Activated CD4-positive, alpha-beta memory T cell treated with anti-CD3 and anti-CD28 coated beads for 36 hours (primary cell): Measurements from ENCODE around the gene TK1. TPM values are rescaled to one million over a fixed set of nuclear protein-coding genes. Genes with fewer than 3 reads are reported as not detected.

Source experiments
- CTCF ChIA-PET: fragments of 350-600 bp; sonication (Branson Sonifier 250); formaldehyde crosslinking; loops from one replicate; lab custom pipeline; 2021; ENCODE audit warnings: antibody characterized with exemption, inconsistent platforms; lab: Charles Lee
- POLR2A ChIA-PET: fragments of 350-600 bp; sonication (Branson Sonifier 250); formaldehyde crosslinking; loops from one replicate; lab custom pipeline; 2021; ENCODE audit warnings: antibody characterized with exemption; lab: Charles Lee
- DNase-seq: peaks from one replicate; pipeline ENCODE4 v3.0.0-alpha.2; 2020
- H3K27ac Mint-ChIP-seq: one replicate; pipeline ENCODE4 v1.8.0; 2021; ENCODE audit warnings: mixed read lengths
- H3K27me3 Mint-ChIP-seq: one replicate; pipeline ENCODE4 v1.8.0; 2021; ENCODE audit warnings: mixed read lengths
- H3K36me3 Mint-ChIP-seq: one replicate; pipeline ENCODE4 v1.8.0; 2021; ENCODE audit warnings: mixed read lengths
- H3K4me1 Mint-ChIP-seq: one replicate; pipeline ENCODE4 v1.8.0; 2021; ENCODE audit warnings: low read depth, mixed read lengths
- H3K4me3 Mint-ChIP-seq: one replicate; pipeline ENCODE4 v1.8.0; 2021; ENCODE audit warnings: mild to moderate bottlenecking, mixed read lengths
- H3K9me3 Mint-ChIP-seq: one replicate; pipeline ENCODE4 v1.8.0; 2021; ENCODE audit warnings: mixed read lengths
- intact Hi-C: fragments of 100-400 bp; cut with micrococcal nuclease; formaldehyde crosslinking; loops from one replicate; pipeline ENCODE4 v1.15.1; 2023
- total RNA-seq, 2 experiments: library from RNA; stranded (reverse); gene quantifications; one replicate each; pipeline ENCODE4 v1.2.3, GENCODE V29; 2021

The TK1 gene
- total RNA-seq, 2 experiments from 2014 or later, result 188 to 193 TPM

DNA sequence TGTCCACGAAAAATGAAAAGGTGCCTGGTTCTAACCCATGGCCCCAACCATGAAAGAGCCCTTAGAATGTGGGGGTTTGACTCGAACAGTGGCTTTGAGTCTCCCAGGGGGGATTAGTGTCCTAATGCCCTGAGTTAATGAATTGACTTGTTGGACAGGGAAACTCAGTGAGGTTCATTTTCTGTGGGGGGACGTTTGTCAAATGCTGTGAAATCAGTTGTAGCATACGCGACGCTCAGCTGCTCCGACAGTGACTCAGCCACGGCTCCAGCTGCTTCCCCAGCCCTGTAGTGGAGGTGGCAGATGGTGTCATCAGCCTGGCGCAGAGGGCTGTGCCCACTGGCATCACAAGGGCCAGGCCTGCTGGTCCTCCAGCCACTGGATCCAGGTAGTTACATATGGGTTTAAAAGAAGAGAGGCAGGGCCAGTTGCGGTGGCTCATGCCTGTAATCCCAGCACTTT lies 40.6 kb upstream of the TK1 start:
- peaks cover 18% of the 10 kb centered on the region for H3K36me3 Mint-ChIP-seq
- DNase-seq, result no peak
- CTCF ChIA-PET, result interaction anchor here (0.7 to 3.9 kb wide), 2 partner anchors 23 to 142 kb away, joined by 3 to 25 read pairs; no protein-coding TSS in a partner anchor
- H3K4me3 Mint-ChIP-seq, result no peak overlapping the region
- POLR2A ChIA-PET, result no interaction called here
- no peak overlapping the region for H3K27ac Mint-ChIP-seq
- H3K4me1 Mint-ChIP-seq, result peaks cover 7% of the 10 kb centered on the region
- peaks cover 18% of the 10 kb centered on the region for H3K27me3 Mint-ChIP-seq
- no peaks in the 10 kb centered on the region for H3K9me3 Mint-ChIP-seq
- intact Hi-C loops, result no loop called here

DNA sequence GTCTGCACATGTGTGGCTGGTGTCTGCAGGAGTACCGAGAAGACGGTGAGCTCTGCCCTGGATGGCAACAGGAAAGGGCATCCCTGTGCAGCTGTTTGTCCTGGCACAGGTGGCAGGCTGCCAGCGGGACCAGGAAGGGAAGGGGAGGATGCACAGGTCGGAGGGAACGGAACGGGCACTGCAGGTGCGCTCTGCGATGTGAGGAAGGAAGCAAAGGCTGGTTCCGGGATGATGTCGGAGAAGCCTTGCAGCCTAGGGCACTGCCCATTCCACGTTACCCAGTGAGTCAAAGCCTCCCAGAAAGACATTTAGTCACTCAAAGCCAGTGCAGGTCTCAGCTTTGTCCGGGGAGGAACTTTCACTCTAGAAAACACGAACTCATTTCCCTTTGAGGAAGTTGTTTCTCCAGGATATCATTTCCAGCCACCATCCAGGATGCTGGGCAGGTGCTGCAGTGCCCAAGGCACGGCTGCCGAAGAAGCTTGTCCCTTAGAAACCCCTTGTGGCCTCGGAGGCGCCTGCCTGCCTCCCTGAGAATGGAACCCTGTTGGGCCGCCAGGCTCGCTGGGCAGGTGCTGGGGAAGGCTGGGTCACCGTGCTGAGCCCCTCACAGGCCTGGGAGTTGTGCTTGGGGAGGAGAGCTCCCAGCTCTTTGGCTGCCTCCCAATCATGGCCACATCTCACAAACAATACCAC lies 40.1 kb upstream of the TK1 start:
- no peaks in the 10 kb centered on the region for H3K9me3 Mint-ChIP-seq
- peak; percentile 28 for DNase-seq
- H3K36me3 Mint-ChIP-seq, result peaks cover 18% of the 10 kb centered on the region
- intact Hi-C loops, result no loop called here
- ChIA-PET POLR2A (interaction anchor here (0.9 to 1.0 kb wide), 3 partner anchors 9 to 44 kb away, joined by 3 to 5 read pairs (median 4); no protein-coding TSS in a partner anchor), CTCF (interaction anchor here (0.7 to 3.9 kb wide), 2 partner anchors 24 to 142 kb away, joined by 3 to 25 read pairs; no protein-coding TSS in a partner anchor)
- H3K27me3 Mint-ChIP-seq, result peaks cover 14% of the 10 kb centered on the region
- H3K4me1 Mint-ChIP-seq, result peaks cover 4% of the 10 kb centered on the region
- H3K27ac Mint-ChIP-seq, result no peak overlapping the region
- no peak overlapping the region for H3K4me3 Mint-ChIP-seq

GRCh38 chr17:78226055-78226758 lies 39.4 kb upstream of the TK1 start:
- POLR2A ChIA-PET, result interaction anchor here (0.9 to 1.0 kb wide), 3 partner anchors 8 to 43 kb away, joined by 3 to 5 read pairs (median 4); no protein-coding TSS in a partner anchor
- intact Hi-C loops, result no loop called here
- Mint-ChIP-seq H3K36me3 (peaks cover 18% of the 10 kb centered on the region), H3K9me3 (no peaks in the 10 kb centered on the region), H3K4me1 (peaks cover 4% of the 10 kb centered on the region), H3K27me3 (peaks cover 11% of the 10 kb centered on the region), H3K27ac (no peak overlapping the region), H3K4me3 (no peak overlapping the region)
- DNase-seq, result no peak
- CTCF ChIA-PET, result interaction anchor here (3.9 kb wide), 1 partner anchor 24 kb away, joined by 25 read pairs; no protein-coding TSS in a partner anchor

- Mint-ChIP-seq H3K9me3 (no peaks in the 10 kb centered on the region), H3K4me3 (no peak overlapping the region), H3K36me3 (peaks cover 23% of the 10 kb centered on the region), H3K4me1 (peaks cover 4% of the 10 kb centered on the region), H3K27ac (no peak overlapping the region), H3K27me3 (peaks cover 3% of the 10 kb centered on the region)
- intact Hi-C loops, result no loop called here
- DNase-seq, result no peak
- ChIA-PET CTCF (interaction anchor here (0.6 to 3.9 kb wide), 2 partner anchors 25 to 184 kb away, joined by 3 to 25 read pairs; no protein-coding TSS in a partner anchor), POLR2A (interaction anchor here (1.0 kb wide), 1 partner anchor 10 kb away, joined by 3 read pairs; the partner anchor contains the start of gene BIRC5)
These were observed 38.4 kb upstream of the TK1 start for GRCh38 chr17:78225088-78225865.

DNA sequence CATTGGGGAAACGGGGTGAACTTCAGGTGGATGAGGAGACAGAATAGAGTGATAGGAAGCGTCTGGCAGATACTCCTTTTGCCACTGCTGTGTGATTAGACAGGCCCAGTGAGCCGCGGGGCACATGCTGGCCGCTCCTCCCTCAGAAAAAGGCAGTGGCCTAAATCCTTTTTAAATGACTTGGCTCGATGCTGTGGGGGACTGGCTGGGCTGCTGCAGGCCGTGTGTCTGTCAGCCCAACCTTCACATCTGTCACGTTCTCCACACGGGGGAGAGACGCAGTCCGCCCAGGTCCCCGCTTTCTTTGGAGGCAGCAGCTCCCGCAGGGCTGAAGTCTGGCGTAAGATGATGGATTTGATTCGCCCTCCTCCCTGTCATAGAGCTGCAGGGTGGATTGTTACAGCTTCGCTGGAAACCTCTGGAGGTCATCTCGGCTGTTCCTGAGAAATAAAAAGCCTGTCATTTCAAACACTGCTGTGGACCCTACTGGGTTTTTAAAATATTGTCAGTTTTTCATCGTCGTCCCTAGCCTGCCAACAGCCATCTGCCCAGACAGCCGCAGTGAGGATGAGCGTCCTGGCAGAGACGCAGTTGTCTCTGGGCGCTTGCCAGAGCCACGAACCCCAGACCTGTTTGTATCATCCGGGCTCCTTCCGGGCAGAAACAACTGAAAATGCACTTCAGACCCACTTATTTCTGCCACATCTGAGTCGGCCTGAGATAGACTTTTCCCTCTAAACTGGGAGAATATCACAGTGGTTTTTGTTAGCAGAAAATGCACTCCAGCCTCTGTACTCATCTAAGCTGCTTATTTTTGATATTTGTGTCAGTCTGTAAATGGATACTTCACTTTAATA lies 37.6 kb upstream of the TK1 start:
- DNase-seq, result no peak
- H3K36me3 Mint-ChIP-seq, result peaks cover 28% of the 10 kb centered on the region
- POLR2A ChIA-PET, result interaction anchor here (1.0 kb wide), 1 partner anchor 10 kb away, joined by 3 read pairs; the partner anchor contains the start of gene BIRC5
- peaks cover 3% of the 10 kb centered on the region for H3K27me3 Mint-ChIP-seq
- H3K4me1 Mint-ChIP-seq, result peaks cover 4% of the 10 kb centered on the region
- CTCF ChIA-PET, result interaction anchor here (0.6 to 3.9 kb wide), 2 partner anchors 26 to 183 kb away, joined by 3 to 25 read pairs; no protein-coding TSS in a partner anchor
- no peak overlapping the region for H3K4me3 Mint-ChIP-seq
- intact Hi-C loops, result no loop called here
- H3K9me3 Mint-ChIP-seq, result no peaks in the 10 kb centered on the region
- no peak overlapping the region for H3K27ac Mint-ChIP-seq

- no peak overlapping the region for H3K27ac Mint-ChIP-seq
- no peak for DNase-seq
- intact Hi-C loops, result no loop called here
- CTCF ChIA-PET, result no interaction called here
- peaks cover 3% of the 10 kb centered on the region for H3K27me3 Mint-ChIP-seq
- POLR2A ChIA-PET, result interaction anchor here (0.6 kb wide), 1 partner anchor 380 kb away, joined by 3 read pairs; no protein-coding TSS in a partner anchor
- no peak overlapping the region for H3K4me3 Mint-ChIP-seq
- peaks cover 30% of the 10 kb centered on the region for H3K36me3 Mint-ChIP-seq
- peaks cover 4% of the 10 kb centered on the region for H3K4me1 Mint-ChIP-seq
- H3K9me3 Mint-ChIP-seq, result no peaks in the 10 kb centered on the region
These were observed 36.9 kb upstream of the TK1 start for GRCh38 chr17:78223765-78224164.

DNA sequence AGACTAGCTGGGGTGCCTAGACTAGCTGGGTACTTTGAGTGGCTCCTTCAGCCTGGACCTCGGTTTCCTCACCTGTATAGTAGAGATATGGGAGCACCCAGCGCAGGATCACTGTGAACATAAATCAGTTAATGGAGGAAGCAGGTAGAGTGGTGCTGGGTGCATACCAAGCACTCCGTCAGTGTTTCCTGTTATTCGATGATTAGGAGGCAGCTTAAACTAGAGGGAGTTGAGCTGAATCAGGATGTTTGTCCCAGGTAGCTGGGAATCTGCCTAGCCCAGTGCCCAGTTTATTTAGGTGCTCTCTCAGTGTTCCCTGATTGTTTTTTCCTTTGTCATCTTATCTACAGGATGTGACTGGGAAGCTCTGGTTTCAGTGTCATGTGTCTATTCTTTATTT lies 36.2 kb upstream of the TK1 start:
- peaks cover 32% of the 10 kb centered on the region for H3K36me3 Mint-ChIP-seq
- peaks cover 2% of the 10 kb centered on the region for H3K27me3 Mint-ChIP-seq
- CTCF ChIA-PET, result no interaction called here
- DNase-seq, result no peak
- no peak overlapping the region for H3K4me3 Mint-ChIP-seq
- intact Hi-C loops, result no loop called here
- H3K4me1 Mint-ChIP-seq, result peaks cover 4% of the 10 kb centered on the region
- H3K9me3 Mint-ChIP-seq, result no peaks in the 10 kb centered on the region
- H3K27ac Mint-ChIP-seq, result no peak overlapping the region
- POLR2A ChIA-PET, result interaction anchor here (0.6 to 0.9 kb wide), 2 partner anchors 12 to 379 kb away, joined by 3 read pairs; no protein-coding TSS in a partner anchor

DNA sequence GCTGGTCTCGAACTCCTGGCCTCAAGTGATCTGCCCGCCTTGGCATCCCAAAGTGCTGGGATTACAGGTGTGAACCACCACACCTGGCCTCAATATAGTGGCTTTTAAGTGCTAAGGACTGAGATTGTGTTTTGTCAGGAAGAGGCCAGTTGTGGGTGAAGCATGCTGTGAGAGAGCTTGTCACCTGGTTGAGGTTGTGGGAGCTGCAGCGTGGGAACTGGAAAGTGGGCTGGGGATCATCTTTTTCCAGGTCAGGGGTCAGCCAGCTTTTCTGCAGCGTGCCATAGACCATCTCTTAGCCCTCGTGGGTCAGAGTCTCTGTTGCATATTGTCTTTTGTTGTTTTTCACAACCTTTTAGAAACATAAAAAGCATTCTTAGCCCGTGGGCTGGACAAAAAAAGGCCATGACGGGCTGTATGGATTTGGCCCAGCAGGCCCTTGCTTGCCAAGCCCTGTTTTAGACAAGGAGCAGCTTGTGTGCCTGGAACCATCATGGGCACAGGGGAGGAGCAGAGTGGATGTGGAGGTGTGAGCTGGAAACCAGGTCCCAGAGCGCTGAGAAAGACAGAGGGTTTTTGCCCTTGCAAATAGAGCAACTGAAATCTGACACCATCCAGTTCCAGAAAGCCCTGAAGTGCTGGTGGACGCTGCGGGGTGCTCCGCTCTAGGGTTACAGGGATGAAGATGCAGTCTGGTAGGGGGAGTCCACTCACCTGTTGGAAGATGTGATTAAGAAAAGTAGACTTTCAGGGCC lies 32.7 kb upstream of the TK1 start:
- Mint-ChIP-seq H3K9me3 (no peaks in the 10 kb centered on the region), H3K36me3 (peaks cover 44% of the 10 kb centered on the region), H3K27me3 (no peaks in the 10 kb centered on the region), H3K4me3 (no peak overlapping the region), H3K4me1 (peaks cover 7% of the 10 kb centered on the region), H3K27ac (no peak overlapping the region)
- intact Hi-C loops, result no loop called here
- ChIA-PET CTCF (no interaction called here), POLR2A (no interaction called here)
- DNase-seq, result no peak

- DNase-seq, result no peak
- H3K36me3 Mint-ChIP-seq, result peaks cover 23% of the 10 kb centered on the region
- intact Hi-C loops, result loop anchor here (1.0 kb wide), 1 partner anchor 27 kb away; the partner anchor contains the start of genes AFMID and TK1
- peaks cover 12% of the 10 kb centered on the region for H3K4me1 Mint-ChIP-seq
- POLR2A ChIA-PET, result interaction anchor here (1.6 kb wide), 1 partner anchor 10 kb away, joined by 3 read pairs; no protein-coding TSS in a partner anchor
- CTCF ChIA-PET, result no interaction called here
- no peaks in the 10 kb centered on the region for H3K9me3 Mint-ChIP-seq
- H3K27ac Mint-ChIP-seq, result peak overlapping the region; percentile 78
- H3K27me3 Mint-ChIP-seq, result no peaks in the 10 kb centered on the region
- peak overlapping the region; percentile 96 for H3K4me3 Mint-ChIP-seq
These were observed 27.8 kb upstream of the TK1 start for GRCh38 chr17:78214706-78215061.

- POLR2A ChIA-PET, result interaction anchor here (0.8 to 1.6 kb wide), 3 partner anchors 11 to 142 kb away, joined by 3 to 4 read pairs (median 3); no protein-coding TSS in a partner anchor
- H3K9me3 Mint-ChIP-seq, result no peaks in the 10 kb centered on the region
These were observed 27.3 kb upstream of the TK1 start, which contains the start of gene BIRC5 for GRCh38 chr17:78214016-78214705. BIRC5 (plus strand) TSS chr17:78214253; CDS start chr17:78214317, 64 bp downstream.

More at GRCh38 chr17:78214016-78214705, 27.3 kb upstream of the TK1 start, which contains the start of gene BIRC5:
- Mint-ChIP-seq H3K27ac (peak within 1 kb of the TSS; percentile 78), H3K4me1 (peaks cover 12% of the 10 kb centered on the region), H3K27me3 (no peaks in the 10 kb centered on the region), H3K4me3 (peak within 1 kb of the TSS; percentile 96), H3K36me3 (peaks cover 18% of the 10 kb centered on the region)
- intact Hi-C loops, result loop anchor here (1.0 kb wide), 1 partner anchor 27 kb away; the partner anchor contains the start of genes AFMID and TK1
- peak; percentile 94 for DNase-seq
- CTCF ChIA-PET, result no interaction called here
